Neural cell (in vitro differentiated cells): ENCODE measurements around the gene RIPK1. TPM values are rescaled to one million over a fixed set of nuclear protein-coding genes. Genes with fewer than 3 reads are reported as not detected.
"Not testable (repeated sequence)": the region's sequence is repeated elsewhere in the genome, so short reads cannot be mapped to it uniquely, and the experiment has no call there.

ENCODE experiments used
- H2AFZ ChIP-seq: fragments of 200-600, 300-800 bp; sonication (generic), shearing (Covaris generic); 2 replicates; pipeline ENCODE4 v1.6.0; 2014; ENCODE audit warnings: low read depth, mild to moderate bottlenecking, antibody characterized with exemption, low read length, moderate library complexity
- H3F3A ChIP-seq: fragments of 200-600 bp; shearing (Covaris generic); 2 replicates; pipeline ENCODE4 v1.6.1; 2016; ENCODE audit warnings: mild to moderate bottlenecking, moderate library complexity, mixed read lengths, antibody characterized with exemption, low read length; ENCODE audit not compliant: insufficient read depth, poor library complexity, severe bottlenecking
- H3K27ac ChIP-seq: fragments of 200-600, 300-800 bp; sonication (generic), shearing (Covaris generic); 2 replicates; pipeline ENCODE4 v1.5.1; 2014; ENCODE audit warnings: mild to moderate bottlenecking, low read length, moderate library complexity
- H3K27me3 ChIP-seq: fragments of 300-800, 200-600 bp; sonication (generic), shearing (Covaris generic); 2 replicates; pipeline ENCODE4 v1.6.0; 2014; ENCODE audit warnings: mild to moderate bottlenecking, low read depth, low read length, moderate library complexity; ENCODE audit not compliant: insufficient read depth
- H3K36me3 ChIP-seq: fragments of 300-800, 200-600 bp; sonication (generic), shearing (Covaris generic); 2 replicates; pipeline ENCODE4 v1.5.1; 2014; ENCODE audit warnings: mild to moderate bottlenecking, antibody characterized with exemption, low read length, moderate library complexity; ENCODE audit not compliant: insufficient read depth
- H3K4me2 ChIP-seq: fragments of 300-800, 200-600 bp; sonication (generic), shearing (Covaris generic); 2 replicates; pipeline ENCODE4 v1.6.0; 2014; ENCODE audit warnings: mild to moderate bottlenecking, low read length
- H3K4me3 ChIP-seq: fragments of 300-800, 200-600 bp; sonication (generic), shearing (Covaris generic); 2 replicates; pipeline ENCODE4 v1.5.1; 2014; ENCODE audit warnings: mild to moderate bottlenecking, low read length, moderate library complexity
- H3K79me2 ChIP-seq: fragments of 200-600 bp; shearing (Covaris generic); replicated peaks from 2 replicates; pipeline ENCODE4 v1.6.0; 2014; ENCODE audit warnings: mild to moderate bottlenecking, low read length, moderate library complexity; ENCODE audit not compliant: insufficient read depth
- H3K9ac ChIP-seq: fragments of 300-800, 200-600 bp; sonication (generic), shearing (Covaris generic); 2 replicates; pipeline ENCODE4 v1.6.1; 2016; ENCODE audit warnings: mild to moderate bottlenecking, low read length, mixed read lengths
- H3K9me2 ChIP-seq: fragments of 200-600 bp; shearing (Covaris generic); 2 replicates; pipeline ENCODE4 v1.6.1; 2016; ENCODE audit warnings: mild to moderate bottlenecking, low read length, mixed read lengths; ENCODE audit not compliant: insufficient read depth
- H3K9me3 ChIP-seq: fragments of 200-600, 300-800 bp; sonication (generic), shearing (Covaris generic); 2 replicates; pipeline ENCODE4 v1.6.1; 2016; ENCODE audit warnings: mild to moderate bottlenecking, mixed run types, low read length, moderate library complexity, mixed read lengths
- H4K20me1 ChIP-seq: fragments of 200-600 bp; shearing (Covaris generic); 2 replicates; pipeline ENCODE4 v1.6.1; 2016; ENCODE audit warnings: mild to moderate bottlenecking, mixed run types; ENCODE audit not compliant: insufficient read depth
- CTCF ChIP-seq: fragments of 450-650 bp; IDR thresholded peaks from 2 replicates; pipeline ENCODE4 v1.5.1; 2014; ENCODE audit warnings: antibody characterized with exemption, mild to moderate bottlenecking, moderate library complexity; ENCODE audit not compliant: poor library complexity, severe bottlenecking
- EP300 ChIP-seq: fragments of 450-650 bp; conservative IDR thresholded peaks from 2 replicates; pipeline ENCODE4 v1.6.1; 2014; ENCODE audit warnings: antibody characterized with exemption, mild to moderate bottlenecking, moderate library complexity; ENCODE audit not compliant: poor library complexity, severe bottlenecking
- EZH2 ChIP-seq: fragments of 200-600, 300-800 bp; shearing (Covaris generic), sonication (generic); IDR thresholded peaks from 2 replicates; pipeline ENCODE4 v1.6.1; 2014; ENCODE audit warnings: antibody characterized with exemption, low read length, borderline replicate concordance, mild to moderate bottlenecking; ENCODE audit not compliant: insufficient read depth, poor library complexity, severe bottlenecking
- RAD21 ChIP-seq: fragments of 450-650 bp; conservative IDR thresholded peaks from 2 replicates; pipeline ENCODE4 v1.6.1; 2014; ENCODE audit warnings: antibody characterized with exemption, mild to moderate bottlenecking, moderate library complexity
- SMC3 ChIP-seq: fragments of 450-650 bp; conservative IDR thresholded peaks from 2 replicates; pipeline ENCODE4 v1.6.1; 2014; ENCODE audit warnings: antibody characterized with exemption, mild to moderate bottlenecking, moderate library complexity; ENCODE audit not compliant: poor library complexity
- TAF1 ChIP-seq: IDR thresholded peaks from 2 replicates; pipeline ENCODE4 v1.6.1; 2012; ENCODE audit warnings: low read depth
- polyA plus RNA-seq: library from polyadenylated mRNA; depleted of rRNA; stranded (reverse); fragments of >200 nt; gene quantifications from 2 replicates; pipeline ENCODE4 v1.2.3, GENCODE V29; 2014

The RIPK1 gene
- polyA plus RNA-seq, 1 donor from 2014 or later = 8.5 TPM

- Histone ChIP-seq H3K27me3 (peaks cover 4% of the 10 kb centered on the region), H3K4me2 (no peak overlapping the region), H3F3A (no peaks in the 10 kb centered on the region), H4K20me1 (no peaks in the 10 kb centered on the region), H3K9me2 (no peaks in the 10 kb centered on the region), H3K9me3 (no peaks in the 10 kb centered on the region), H3K36me3 (no peaks in the 10 kb centered on the region), H3K4me3 (no peak overlapping the region), H3K79me2 (no peaks in the 10 kb centered on the region), H3K9ac (no peak overlapping the region), H2AFZ (no peak overlapping the region), H3K27ac (no peak overlapping the region)
- TF ChIP-seq RAD21 (no peak), SMC3 (no peak), EZH2 (no peak)
Measured at GRCh38 chr6:3052481-3053230, 15.6 kb upstream of the RIPK1 start.

DNA sequence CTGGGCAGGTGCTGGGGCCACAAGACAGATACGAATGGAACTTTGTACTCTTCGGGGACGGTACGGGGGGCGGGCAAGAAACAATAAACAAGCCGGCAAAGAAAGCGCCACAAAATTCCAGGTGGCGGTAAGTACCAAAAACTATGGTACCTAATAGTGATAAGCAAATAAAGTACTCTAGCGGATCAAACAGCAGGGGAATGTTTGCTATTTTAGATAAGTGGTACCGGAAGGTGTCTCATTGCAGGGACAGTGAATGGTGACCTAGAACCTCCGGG lies 15.1 kb upstream of the RIPK1 start:
- no peaks in the 10 kb centered on the region for H3K36me3 ChIP-seq
- H3K9ac ChIP-seq = no peak overlapping the region

DNA sequence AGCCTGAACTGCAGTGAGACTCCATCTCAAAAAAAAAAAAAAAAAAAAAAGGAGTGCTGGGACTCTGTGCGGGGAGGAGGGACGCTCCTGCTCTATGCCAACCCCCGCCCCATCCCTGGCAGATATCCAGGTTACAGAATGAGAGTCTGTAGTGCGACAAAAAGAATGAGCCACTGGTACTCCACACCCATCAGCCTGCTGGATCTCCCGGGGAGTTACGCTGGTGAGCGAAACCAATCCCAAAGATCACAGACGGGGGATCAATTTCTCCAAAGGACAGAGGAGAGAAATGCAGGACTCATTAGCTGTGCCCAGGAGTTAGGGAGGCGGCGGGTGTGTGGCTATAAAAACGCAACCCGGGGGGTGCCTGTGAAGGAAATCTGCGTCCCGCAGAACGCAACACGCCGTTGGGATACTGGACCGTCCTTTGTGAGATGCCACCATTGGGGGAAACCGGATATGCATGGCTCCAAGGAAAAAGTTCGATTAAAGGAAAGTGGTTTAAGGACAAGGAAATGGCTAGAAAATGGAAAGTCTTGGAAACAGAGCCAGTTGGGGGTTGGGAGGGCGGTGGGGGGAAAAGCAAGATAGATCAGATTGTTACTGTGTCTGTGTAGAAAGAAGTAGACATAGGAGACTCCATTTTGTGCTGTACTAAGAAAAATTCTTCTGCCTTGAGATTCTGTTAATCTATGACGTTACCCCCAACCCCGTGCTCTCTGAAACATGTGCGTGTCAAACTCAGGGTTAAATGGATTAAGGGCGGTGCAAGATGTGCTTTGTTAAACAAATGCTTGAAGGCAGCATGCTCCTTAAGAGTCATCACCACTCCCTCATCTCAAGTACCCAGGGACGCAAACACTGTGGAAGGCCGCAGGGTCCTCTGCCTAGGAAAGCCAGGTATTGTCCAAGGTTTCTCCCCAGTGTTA lies 13.8 kb upstream of the RIPK1 start:
- H3K9ac ChIP-seq, H3K27me3 ChIP-seq, H3K4me2 ChIP-seq, H3K4me3 ChIP-seq, H3K79me2 ChIP-seq, H3F3A ChIP-seq, H3K9me2 ChIP-seq, H3K36me3 ChIP-seq, H3K27ac ChIP-seq, H4K20me1 ChIP-seq, H2AFZ ChIP-seq, H3K9me3 ChIP-seq: not testable (repeated sequence)

More for the DNA sequence above, 15.1 kb upstream of the RIPK1 start:
- H3K27ac ChIP-seq = no peak overlapping the region
- peaks cover 4% of the 10 kb centered on the region for H3K27me3 ChIP-seq
- no peak overlapping the region for H3K4me3 ChIP-seq
- H3K9me2 ChIP-seq = no peaks in the 10 kb centered on the region
- TF ChIP-seq EP300 (no peak), EZH2 (no peak), TAF1 (no peak), RAD21 (no peak), CTCF (no peak)
- no peak overlapping the region for H2AFZ ChIP-seq
- H3K79me2 ChIP-seq = no peaks in the 10 kb centered on the region
- no peak overlapping the region for H3K4me2 ChIP-seq
- H3F3A ChIP-seq = no peaks in the 10 kb centered on the region
- no peaks in the 10 kb centered on the region for H4K20me1 ChIP-seq
- H3K9me3 ChIP-seq = no peaks in the 10 kb centered on the region

DNA sequence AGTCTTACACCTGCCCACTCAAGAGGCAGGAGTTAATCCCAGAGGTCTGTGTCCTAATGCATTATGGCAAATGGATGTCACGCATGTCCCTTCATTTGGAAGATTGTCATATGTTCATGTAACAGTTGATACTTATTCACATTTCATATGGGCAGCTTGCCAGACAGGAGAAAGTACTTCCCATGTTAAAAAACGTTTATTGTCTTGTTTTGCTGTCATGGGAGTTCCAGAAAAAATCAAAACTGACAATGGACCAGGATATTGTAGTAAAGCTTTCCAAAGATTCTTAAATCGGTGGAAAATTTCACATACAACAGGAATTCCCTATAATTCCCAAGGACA lies 13.2 kb upstream of the RIPK1 start:
- not testable (repeated sequence) for H3K79me2 ChIP-seq, H4K20me1 ChIP-seq

More for the DNA sequence above, 13.2 kb upstream of the RIPK1 start:
- not testable (repeated sequence) for H3K27me3 ChIP-seq, H3K9ac ChIP-seq, H3K4me3 ChIP-seq, H3K27ac ChIP-seq, H3K4me2 ChIP-seq, H3K9me2 ChIP-seq, H3F3A ChIP-seq, H3K36me3 ChIP-seq, H2AFZ ChIP-seq, H3K9me3 ChIP-seq
